Central memory CD8-positive, alpha-beta T cell (primary cell): ENCODE data around the gene CFP.
"Not testable (repeated sequence)": the region's sequence is repeated elsewhere in the genome, so short reads cannot be mapped to it uniquely, and the experiment has no call there.

ENCODE experiments used
- ATAC-seq: fragments of 150-1000 bp; cut with Tn5 transposase; replicated peaks from 2 replicates; pipeline ENCODE4 v1.10.0; 2022; ENCODE audit warnings: mild to moderate bottlenecking, moderate FRiP score, moderate number of reproducible peaks; ENCODE audit not compliant: poor library complexity, severe bottlenecking; ENCODE audit errors: extremely low read depth
- DNase-seq, 2 donors: peaks; one replicate each; pipeline ENCODE4 v3.0.0; 2021; ENCODE audit warnings: low spot score in 2 of 2
- H3K27ac Mint-ChIP-seq: one replicate; pipeline ENCODE4 v1.8.0; 2022; ENCODE audit warnings: low read depth, mild to moderate bottlenecking, moderate library complexity, mixed read lengths
- H3K27me3 Mint-ChIP-seq: one replicate; pipeline ENCODE4 v1.8.0; 2022; ENCODE audit warnings: mixed read lengths
- H3K36me3 Mint-ChIP-seq: one replicate; pipeline ENCODE4 v1.8.0; 2022; ENCODE audit warnings: mild to moderate bottlenecking, moderate library complexity, mixed read lengths; ENCODE audit not compliant: insufficient read depth
- H3K4me1 Mint-ChIP-seq: one replicate; pipeline ENCODE4 v1.8.0; 2022; ENCODE audit warnings: mixed read lengths
- H3K4me3 Mint-ChIP-seq: one replicate; pipeline ENCODE4 v1.8.0; 2022; ENCODE audit warnings: mild to moderate bottlenecking, moderate library complexity, mixed read lengths
- H3K9me3 Mint-ChIP-seq: one replicate; pipeline ENCODE4 v1.8.0; 2022; ENCODE audit warnings: mixed read lengths

Gene CFP

DNA sequence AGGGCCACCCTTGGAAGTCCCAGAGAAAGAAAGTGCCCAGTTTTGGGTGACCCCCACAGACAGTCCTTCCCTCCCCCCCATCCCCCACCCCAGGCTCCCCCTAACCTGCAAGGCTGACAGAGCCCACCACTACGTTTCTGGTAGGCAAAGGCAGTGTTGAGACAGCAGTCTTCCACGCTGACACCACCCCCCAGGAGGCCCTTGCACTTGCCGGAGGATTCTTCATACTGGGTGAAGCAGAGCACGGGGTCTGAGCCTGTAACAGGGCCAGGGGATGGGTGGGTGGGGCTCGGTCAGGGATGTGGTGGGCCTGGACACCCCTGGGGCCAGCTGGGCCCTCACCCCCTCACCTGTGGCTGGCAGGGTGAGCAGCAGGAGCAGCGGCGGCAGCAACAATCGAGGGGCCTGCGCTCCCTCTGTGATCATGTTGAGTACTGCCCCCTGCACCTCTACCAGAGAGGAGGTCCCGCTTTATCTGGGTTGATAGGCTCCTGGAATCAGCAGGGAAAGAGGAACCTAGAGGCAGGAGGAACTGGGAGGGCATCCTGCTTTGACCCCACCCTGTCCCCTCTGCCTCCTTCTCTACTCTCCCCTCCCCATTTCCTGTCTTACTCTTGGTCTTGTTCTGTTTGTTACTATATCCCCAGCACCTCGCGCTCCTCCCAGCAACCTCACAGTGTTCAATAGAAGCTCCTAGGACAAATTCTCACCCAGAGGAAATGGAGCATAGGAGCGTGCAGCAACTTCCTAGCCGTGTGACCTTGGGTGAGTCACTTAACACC is at the start of gene CFP:
TSS of gene CFP (minus strand) at position 512 of the 782 bp plus-strand sequence. CDS start at position 426, 86 bp downstream.
- no peaks in the 10 kb centered on the region for H3K9me3 Mint-ChIP-seq
- no peak within 1 kb of the TSS for H3K27ac Mint-ChIP-seq
- ATAC-seq (no peak), DNase-seq (no peak)
- H3K27me3 Mint-ChIP-seq, result no peaks in the 10 kb centered on the region
- H3K4me1 Mint-ChIP-seq, result peaks cover 13% of the 10 kb centered on the region
- H3K36me3 Mint-ChIP-seq, result peaks cover 6% of the 10 kb centered on the region
- peak within 1 kb of the TSS; percentile 60 for H3K4me3 Mint-ChIP-seq

DNA sequence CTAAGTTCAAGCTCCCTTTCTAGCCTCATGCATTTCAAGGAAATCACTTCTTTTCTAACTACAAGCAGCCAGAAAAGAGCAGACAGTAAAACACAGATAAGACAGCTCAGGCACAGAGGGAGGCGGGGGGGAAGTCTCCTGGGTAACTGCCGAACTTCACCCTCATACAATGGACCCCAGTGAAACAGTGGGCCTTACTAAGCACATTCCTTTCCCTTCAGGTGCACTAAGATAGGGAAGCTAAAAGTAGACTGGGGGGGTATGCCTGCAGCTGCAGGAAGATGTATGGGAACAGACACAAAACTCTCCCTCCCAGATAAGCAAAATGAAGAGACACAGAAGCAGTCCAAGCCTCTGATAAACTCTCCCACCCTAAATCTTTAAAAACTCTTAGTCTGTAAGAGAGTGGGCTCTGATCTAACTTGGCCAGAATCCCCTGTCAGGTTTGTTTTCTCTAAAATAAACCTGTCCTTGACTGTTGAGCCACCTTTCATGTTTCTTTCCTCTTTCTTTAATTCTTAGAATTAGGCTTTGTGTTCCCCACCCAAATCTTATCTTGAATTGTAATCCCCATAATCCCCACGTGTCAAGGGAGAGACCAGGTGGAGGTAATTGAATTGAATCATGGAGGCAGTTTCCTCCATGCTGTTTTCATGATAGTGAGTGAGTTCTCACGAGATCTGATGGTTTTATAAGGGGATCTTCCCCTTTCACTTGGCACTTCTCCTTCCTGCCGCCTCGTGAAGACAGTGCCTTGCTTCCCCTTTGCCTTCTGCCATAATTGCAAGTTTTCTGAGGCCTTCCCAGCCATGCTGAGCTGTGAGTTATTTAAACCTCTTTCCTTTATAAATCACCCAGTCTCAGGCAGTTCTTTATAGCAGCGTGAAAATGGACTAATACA is 46.5 kb upstream of the CFP start:
- not testable (repeated sequence) for H3K36me3 Mint-ChIP-seq, DNase-seq, H3K4me1 Mint-ChIP-seq, H3K4me3 Mint-ChIP-seq, H3K9me3 Mint-ChIP-seq, ATAC-seq, H3K27ac Mint-ChIP-seq
- H3K27me3 Mint-ChIP-seq, result peaks cover 24% of the 10 kb centered on the region

DNA sequence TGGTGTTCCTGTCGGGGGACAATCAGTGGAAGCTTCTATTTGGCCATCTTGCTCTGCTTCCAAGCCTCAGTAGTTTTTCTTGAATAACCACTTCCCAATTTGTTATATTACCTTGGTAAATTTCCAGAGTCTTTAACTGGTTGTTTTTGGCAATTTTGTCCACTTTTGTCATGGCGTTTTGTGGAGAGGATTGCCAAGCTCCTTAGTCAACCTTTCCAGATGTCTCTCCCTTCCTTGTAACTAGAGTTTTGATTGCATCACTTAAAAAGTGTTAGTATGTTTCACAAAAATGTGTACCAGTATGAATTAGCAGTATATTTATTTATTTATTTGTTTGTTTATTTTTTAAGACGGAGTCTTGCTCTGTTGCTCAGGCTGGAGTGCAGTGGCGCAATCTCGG is 45.0 kb upstream of the CFP start:
- H3K9me3 Mint-ChIP-seq, result no peaks in the 10 kb centered on the region
- H3K27me3 Mint-ChIP-seq, result peaks cover 19% of the 10 kb centered on the region
- no peak overlapping the region for H3K4me3 Mint-ChIP-seq
- H3K27ac Mint-ChIP-seq, result no peak overlapping the region
- H3K4me1 Mint-ChIP-seq, result no peaks in the 10 kb centered on the region
- no peaks in the 10 kb centered on the region for H3K36me3 Mint-ChIP-seq
- DNase-seq (no peak), ATAC-seq (no peak)

DNA sequence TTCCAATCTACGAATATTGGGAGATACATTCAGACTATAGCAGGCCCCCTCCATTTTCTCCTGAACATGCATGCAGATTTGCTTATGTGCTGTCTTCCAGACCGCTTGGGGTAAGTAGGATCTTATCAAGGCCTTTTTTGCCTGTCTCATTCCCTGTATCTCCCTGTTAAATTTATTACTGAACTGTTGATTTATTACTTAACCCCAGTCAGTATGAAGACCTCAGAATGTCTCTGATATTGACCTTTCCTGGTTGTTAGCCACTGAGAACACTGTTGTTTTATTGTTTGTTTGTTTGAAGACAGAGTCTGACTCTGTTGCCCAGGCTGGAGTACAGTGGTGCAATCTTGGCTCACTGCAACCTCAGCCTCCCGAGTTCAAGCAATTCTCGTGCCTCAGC is 36.1 kb upstream of the CFP start:
- H3K4me1 Mint-ChIP-seq, ATAC-seq, H3K27me3 Mint-ChIP-seq: not testable (repeated sequence)

DNA sequence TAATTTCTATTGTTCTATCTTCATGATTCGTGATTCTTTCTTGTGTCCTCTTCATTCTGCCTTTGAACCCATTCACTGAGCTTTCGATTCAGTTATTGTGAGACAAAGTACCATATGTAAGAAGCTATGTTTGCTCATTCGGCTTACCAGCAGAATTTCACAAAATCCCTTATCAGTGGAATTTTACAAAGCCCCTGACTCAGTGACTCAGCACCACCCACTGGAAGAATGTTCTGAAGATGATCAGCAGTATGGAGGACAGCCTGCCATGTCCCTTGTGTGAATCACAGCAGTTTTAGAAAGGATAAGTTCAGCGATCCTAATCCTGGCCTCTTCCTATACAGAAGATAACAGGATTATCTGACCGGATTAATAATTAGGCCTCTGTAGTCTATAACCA is 35.0 kb upstream of the CFP start:
- DNase-seq (no peak), ATAC-seq (no peak)
- Mint-ChIP-seq H3K27me3 (no peaks in the 10 kb centered on the region), H3K4me3 (no peak overlapping the region), H3K4me1 (no peaks in the 10 kb centered on the region), H3K9me3 (no peaks in the 10 kb centered on the region), H3K27ac (no peak overlapping the region), H3K36me3 (no peaks in the 10 kb centered on the region)

More for the DNA sequence above, 36.1 kb upstream of the CFP start:
- not testable (repeated sequence) for H3K9me3 Mint-ChIP-seq, H3K27ac Mint-ChIP-seq, H3K4me3 Mint-ChIP-seq, DNase-seq, H3K36me3 Mint-ChIP-seq

DNA sequence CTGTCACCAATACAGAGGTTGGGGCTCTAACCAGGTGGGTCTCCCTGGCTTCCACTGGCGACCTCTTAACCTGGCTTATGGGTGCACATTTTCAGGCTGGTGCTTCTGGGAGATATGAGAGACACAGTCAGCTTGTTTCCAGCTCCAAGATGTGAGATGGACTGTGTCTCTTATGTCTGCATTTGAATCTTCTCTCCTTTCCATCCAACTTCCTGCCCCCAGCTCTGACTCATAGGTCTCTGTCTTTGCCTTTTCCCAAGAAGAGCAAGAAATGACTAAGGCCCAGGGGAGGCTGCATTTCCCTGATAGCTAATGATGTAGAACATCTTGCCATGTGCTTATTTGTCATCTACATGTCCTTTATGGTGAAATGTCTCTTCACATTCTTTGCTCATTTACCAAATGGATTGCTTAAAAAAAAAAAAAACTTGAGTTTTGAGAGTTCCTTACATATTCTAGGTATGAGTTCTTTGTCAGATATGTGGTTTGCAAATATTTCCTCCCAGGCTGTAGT is 32.5 kb upstream of the CFP start:
- DNase-seq (no peak), ATAC-seq (no peak)
- Mint-ChIP-seq H3K27ac (no peak overlapping the region), H3K4me1 (peaks cover 6% of the 10 kb centered on the region), H3K27me3 (no peaks in the 10 kb centered on the region), H3K9me3 (no peaks in the 10 kb centered on the region), H3K4me3 (no peak overlapping the region), H3K36me3 (peaks cover 14% of the 10 kb centered on the region)

DNA sequence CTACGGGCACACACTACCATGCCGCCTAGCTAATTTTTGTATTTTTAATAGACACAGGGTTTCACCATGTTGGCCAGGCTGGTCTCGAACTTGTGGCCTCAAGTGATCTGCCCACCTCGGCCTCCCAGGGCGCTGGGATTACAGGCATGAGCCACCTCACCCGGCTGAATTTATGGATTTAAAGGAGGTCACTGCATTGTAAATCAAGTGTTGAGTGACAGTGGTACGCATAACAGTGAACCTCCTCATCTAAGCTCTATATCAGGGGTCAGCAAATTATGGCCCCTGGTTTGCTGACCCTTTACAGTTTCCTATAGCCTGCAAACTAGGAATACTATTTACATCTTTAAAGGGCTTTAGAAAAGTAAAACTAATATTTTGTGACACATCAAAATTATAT is 31.8 kb upstream of the CFP start:
- Mint-ChIP-seq H3K36me3 (peaks cover 17% of the 10 kb centered on the region), H3K4me3 (no peak overlapping the region), H3K4me1 (peaks cover 12% of the 10 kb centered on the region), H3K27me3 (no peaks in the 10 kb centered on the region), H3K27ac (no peak overlapping the region), H3K9me3 (no peaks in the 10 kb centered on the region)
- ATAC-seq (no peak), DNase-seq (no peak)

DNA sequence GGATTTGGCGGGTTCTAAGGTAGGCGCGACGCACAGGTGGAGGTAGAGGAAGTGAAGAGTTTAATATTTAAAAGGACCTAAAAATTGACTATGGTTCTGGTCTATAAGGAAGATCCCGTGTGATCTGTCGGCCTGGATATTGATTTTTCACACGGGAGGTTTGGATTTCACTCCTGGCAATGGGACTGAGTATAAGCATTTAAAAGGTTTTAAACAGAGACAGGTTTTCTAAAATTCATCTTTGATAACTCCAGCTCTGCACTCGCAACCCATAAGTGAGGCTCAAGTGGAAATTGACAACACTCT is 29.6 kb upstream of the CFP start:
- H3K36me3 Mint-ChIP-seq, result peaks cover 25% of the 10 kb centered on the region
- peaks cover 16% of the 10 kb centered on the region for H3K4me1 Mint-ChIP-seq
- no peaks in the 10 kb centered on the region for H3K9me3 Mint-ChIP-seq
- H3K27ac Mint-ChIP-seq, result peak overlapping the region; percentile 95
- DNase-seq, result no peak
- no peaks in the 10 kb centered on the region for H3K27me3 Mint-ChIP-seq
- no peak for ATAC-seq
- H3K4me3 Mint-ChIP-seq, result peak overlapping the region; percentile 78

DNA sequence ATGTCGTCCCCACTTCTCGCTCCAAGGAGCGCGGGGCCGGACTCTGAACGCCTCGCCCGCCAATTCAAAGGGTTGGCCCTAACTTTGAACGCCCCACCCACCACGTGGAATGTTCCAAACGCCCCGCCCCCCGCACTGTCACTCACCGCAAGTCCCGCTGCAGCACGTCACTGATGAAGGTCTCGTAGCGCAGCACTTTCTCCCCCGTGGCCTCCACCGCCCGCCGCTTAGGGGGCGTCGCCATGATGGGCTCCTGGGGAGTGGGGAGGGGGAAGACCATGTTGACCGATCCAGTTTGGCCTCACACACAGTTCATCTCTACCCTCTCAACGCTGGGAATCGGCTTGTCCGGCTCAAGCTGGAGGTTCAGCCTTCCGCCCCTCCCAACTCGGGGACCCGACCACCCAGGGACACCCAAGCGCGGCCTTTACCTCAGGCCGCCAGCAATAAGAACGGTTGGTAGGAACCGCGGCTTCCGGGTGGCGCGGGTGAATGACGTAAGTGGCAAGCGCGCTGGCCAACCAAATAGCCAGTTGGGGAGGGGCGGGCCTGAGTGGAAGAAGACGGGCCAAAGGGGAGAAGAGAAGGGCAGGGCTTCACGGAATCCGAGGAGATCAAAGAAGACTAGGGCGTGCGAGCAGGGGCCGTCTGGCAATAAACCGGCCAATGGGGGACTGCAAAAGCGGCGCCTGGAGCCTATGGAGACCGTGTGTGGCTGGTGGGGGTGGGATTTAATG is 29.1 kb upstream of the CFP start, which contains the start of gene UXT:
TSS of gene UXT (minus strand) at position 497 of the 737 bp plus-strand sequence. CDS start at position 244, 253 bp downstream.
- peak within 1 kb of the TSS; percentile 78 for H3K4me3 Mint-ChIP-seq
- no peaks in the 10 kb centered on the region for H3K27me3 Mint-ChIP-seq
- H3K4me1 Mint-ChIP-seq, result peaks cover 16% of the 10 kb centered on the region
- peak within 1 kb of the TSS; percentile 95 for H3K27ac Mint-ChIP-seq
- H3K36me3 Mint-ChIP-seq, result peaks cover 25% of the 10 kb centered on the region
- ATAC-seq (peak; percentile 85), DNase-seq (peak; percentile 84 to 91)
- H3K9me3 Mint-ChIP-seq, result no peaks in the 10 kb centered on the region

DNA sequence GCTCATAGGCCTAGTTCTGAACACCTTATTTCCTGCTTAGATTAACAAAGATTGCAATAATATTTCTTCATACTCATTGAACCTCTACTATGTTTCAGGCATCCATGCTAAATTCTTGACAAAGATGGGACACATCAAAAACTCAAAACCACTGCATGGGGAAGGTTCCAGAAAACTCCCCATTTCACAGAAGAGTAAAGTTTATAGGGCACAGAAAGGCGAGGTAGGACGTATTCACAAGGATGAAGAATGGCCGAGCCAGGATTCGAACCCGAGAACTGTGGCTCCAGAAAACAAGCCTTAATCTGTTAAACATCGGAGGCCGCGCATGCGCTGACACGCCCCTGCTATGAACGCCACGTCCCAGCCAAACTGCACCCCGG is 28.6 kb upstream of the CFP start:
- no peaks in the 10 kb centered on the region for H3K27me3 Mint-ChIP-seq
- peaks cover 16% of the 10 kb centered on the region for H3K4me1 Mint-ChIP-seq
- peak overlapping the region; percentile 78 for H3K4me3 Mint-ChIP-seq
- ATAC-seq, result no peak
- peak overlapping the region; percentile 95 for H3K27ac Mint-ChIP-seq
- no peaks in the 10 kb centered on the region for H3K9me3 Mint-ChIP-seq
- peaks cover 28% of the 10 kb centered on the region for H3K36me3 Mint-ChIP-seq
- no peak for DNase-seq

DNA sequence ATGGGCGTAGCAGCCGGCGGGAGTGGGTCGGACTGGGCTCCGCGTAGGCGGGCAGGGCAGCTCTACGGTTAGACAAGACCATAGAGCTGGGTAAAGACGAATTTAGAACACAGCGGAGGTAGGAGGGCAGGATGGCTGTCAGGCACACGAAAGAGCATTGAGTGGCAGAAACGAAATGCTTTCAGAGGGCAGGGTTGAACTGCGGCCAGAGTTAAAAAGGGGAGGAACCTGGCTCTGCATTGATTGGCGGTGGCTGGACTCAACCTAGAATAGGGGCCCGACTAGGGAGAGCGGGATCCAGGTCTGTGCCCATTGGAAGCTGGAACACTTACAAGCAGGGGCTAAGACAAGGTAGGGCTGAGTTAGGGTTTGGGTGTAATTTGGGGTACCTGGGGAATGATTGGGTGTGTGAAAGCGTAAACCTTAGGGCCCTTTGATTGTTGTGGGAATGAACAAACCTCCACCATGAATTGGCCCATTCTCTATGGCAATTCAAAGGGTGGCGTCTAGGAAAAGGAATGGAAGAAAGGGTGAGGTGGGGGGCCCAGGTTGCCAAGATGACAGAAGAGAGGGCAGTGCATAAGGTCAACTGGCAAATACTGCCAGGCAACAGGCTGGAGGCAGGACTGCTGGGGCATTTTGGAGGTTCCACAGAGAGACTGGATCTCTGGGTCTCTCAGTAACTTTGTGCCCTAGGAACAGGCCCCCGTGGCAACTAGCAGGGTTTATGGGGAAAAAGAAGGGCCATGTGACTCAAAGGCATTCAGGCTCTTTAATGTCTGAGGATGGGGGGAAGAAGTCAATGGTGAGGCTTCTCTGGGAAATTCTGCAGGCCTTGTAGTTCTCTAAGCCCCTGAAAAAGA is 21.5 kb upstream of the CFP start:
- Mint-ChIP-seq H3K9me3 (no peaks in the 10 kb centered on the region), H3K36me3 (peaks cover 18% of the 10 kb centered on the region), H3K4me3 (peak overlapping the region; percentile 88), H3K4me1 (peaks cover 38% of the 10 kb centered on the region), H3K27ac (peak overlapping the region; percentile 94), H3K27me3 (no peaks in the 10 kb centered on the region)
- ATAC-seq, result no peak
- DNase-seq, result no peak
